Gastrocnemius medialis (tissue), 4 donors: ENCODE results near the gene ACAD10. TPM values are rescaled to one million over a fixed set of nuclear protein-coding genes. Genes with fewer than 3 reads are reported as not detected.

ENCODE experiments used
- ATAC-seq, 2 donors: fragments of 150-250 bp; one replicate each; pipeline ENCODE4 v1.9.1; 2016
- DNase-seq, 2 donors: peaks; one replicate each; pipeline ENCODE4 v3.0.0-alpha.2; 2019
- H3K27ac ChIP-seq, 4 donors: fragments of 200-600 bp; sonication (generic); 1 replicate in 1 of 4; 2 replicates in 3 of 4; pipeline ENCODE4 v1.5.1; 2016 to 2018; ENCODE audit warnings: mild to moderate bottlenecking in 2 of 4, moderate library complexity in 1 of 4
- H3K27me3 ChIP-seq, 3 donors: fragments of 200-600 bp; sonication (generic) in 2 of 3; 1 replicate in 1 of 3; 2 replicates in 2 of 3; pipeline versions ENCODE4 v1.5.1 to v1.6.0; 2016 to 2019; ENCODE audit warnings: mild to moderate bottlenecking in 1 of 3, moderate library complexity in 1 of 3
- H3K36me3 ChIP-seq, 2 donors: fragments of 200-600 bp; sonication (generic) in 1 of 2; one replicate each; pipeline ENCODE4 v1.5.1; 2017 to 2018
- H3K4me1 ChIP-seq, 2 donors: fragments of 200-600 bp; sonication (generic) in 1 of 2; one replicate each; pipeline ENCODE4 v1.5.1; 2016 to 2017; ENCODE audit warnings: mild to moderate bottlenecking in 2 of 2
- H3K4me3 ChIP-seq, 4 donors: fragments of 200-600 bp; sonication (generic) in 3 of 4; 1 replicate in 1 of 4; 2 replicates in 3 of 4; pipeline ENCODE4 v1.5.1; 2016 to 2019; ENCODE audit warnings: mild to moderate bottlenecking in 2 of 4
- H3K9me3 ChIP-seq, 3 donors: fragments of 200-600 bp; sonication (generic) in 2 of 3; 1 replicate in 1 of 3; 2 replicates in 2 of 3; pipeline ENCODE4 v1.5.1; 2016 to 2019
- CTCF ChIP-seq, 5 experiments: fragments of 450-650 bp in 3 of 5; fragments of 200-600 bp in 2 of 5; sonication (generic) in 2 of 5; IDR thresholded peaks in 4 of 5; conservative IDR thresholded peaks in 1 of 5; 1 replicate in 4 of 5; 2 replicates in 1 of 5; pipeline ENCODE4 v1.5.1; 2016 to 2019; ENCODE audit warnings: antibody characterized with exemption in 5 of 5, mild to moderate bottlenecking in 3 of 5, moderate library complexity in 3 of 5
- POLR2A ChIP-seq, 2 donors: fragments of 450-650 bp; IDR thresholded peaks; one replicate each; pipeline ENCODE4 v1.6.1; 2017; ENCODE audit warnings: antibody characterized with exemption in 2 of 2, mild to moderate bottlenecking in 2 of 2, moderate library complexity in 2 of 2
- in situ Hi-C, 4 donors: fragments of 200-750 bp; cut with MboI; loops; one replicate each; pipeline versions ENCODE4 v1.15.0 to v1.8.0; 2017; ENCODE audit warnings: low sequenced_read_pairs in 4 of 4
- intact Hi-C: fragments of 100-400 bp; cut with DNase I; formaldehyde crosslinking; loops from one replicate; pipeline ENCODE4 v1.15.1; 2023; ENCODE audit warnings: low total_unique reads
- total RNA-seq, 4 donors: library from RNA; depleted of rRNA; stranded (reverse); fragments of >200 nt; gene quantifications; one replicate each; pipeline versions ENCODE4 v1.1.0 to v1.2.3, GENCODE V29; 2016

ACAD10 gene
- total RNA-seq, 4 donors from 2014 or later, result 8.3 to 12.6 (median 11.7) TPM

GRCh38 chr12:111692575-111693210 lies 6.8 kb downstream of the ACAD10 start:
- Histone ChIP-seq H3K27ac (no peak overlapping the region), H3K36me3 (peaks cover 0 to 45% of the 10 kb centered on the region in 2 donors), H3K9me3 (no peaks in the 10 kb centered on the region), H3K4me1 (peaks cover 0 to under 1% of the 10 kb centered on the region in 2 donors), H3K27me3 (no peaks in the 10 kb centered on the region), H3K4me3 (no peak overlapping the region)
- DNase-seq, result no peak
- in situ Hi-C loops (loop anchor here in 1 of 4 donors (25.0 kb wide), 1 partner anchor 305 kb away; no protein-coding TSS in a partner anchor), intact Hi-C loops (no loop called here)
- ATAC-seq, result no peak
- TF ChIP-seq POLR2A (IDR thresholded peaks at IDR 0.05) (no peak), CTCF (IDR thresholded peaks at IDR 0.05 in 4 of 5, conservative IDR thresholded peaks at IDR 0.05 in 1 of 5) (no peak)

DNA sequence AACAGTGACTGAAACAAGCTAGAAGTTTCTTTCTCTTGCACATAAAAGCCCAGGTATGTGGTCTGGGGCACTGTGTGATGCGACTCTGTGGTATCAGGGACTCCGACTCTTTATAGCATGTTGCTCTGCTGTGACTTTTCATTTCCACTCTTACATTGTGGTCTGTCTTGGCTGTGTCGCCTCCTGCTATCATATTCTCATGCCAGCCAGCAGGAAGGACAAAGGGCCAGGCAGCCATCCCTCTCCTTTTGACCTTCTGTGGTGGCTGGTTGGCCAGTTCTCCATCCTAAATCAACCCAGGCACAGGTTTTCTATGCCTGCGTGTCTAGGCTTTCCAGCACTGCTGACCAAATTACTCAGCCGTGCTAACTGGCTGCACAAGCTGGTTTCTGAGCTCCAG lies 8.0 kb downstream of the ACAD10 start:
- no peak overlapping the region for H3K27ac ChIP-seq
- DNase-seq, result no peak
- H3K36me3 ChIP-seq, result peaks cover 0 to 49% of the 10 kb centered on the region in 2 donors

DNA sequence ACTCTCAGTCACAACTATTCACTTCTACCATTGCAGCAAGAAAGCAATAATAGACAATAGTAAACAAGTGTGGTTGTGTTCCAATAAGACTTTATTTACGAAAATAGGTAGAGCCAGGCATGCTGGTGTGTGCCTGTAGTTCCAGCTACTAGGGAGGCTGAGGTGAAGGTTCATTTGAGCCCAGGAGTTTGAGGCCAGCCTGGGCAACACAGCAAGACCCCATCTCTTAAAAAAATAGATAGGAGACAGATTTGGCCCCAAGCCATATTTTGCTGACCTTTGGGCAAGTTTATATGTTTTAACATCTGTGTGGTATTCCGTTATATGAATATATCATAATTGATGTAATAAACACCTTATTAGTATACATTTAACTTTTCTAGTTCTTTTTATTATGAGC lies 14.1 kb downstream of the ACAD10 start:
- no peak for ATAC-seq
- in situ Hi-C loops, result loop anchor here in 1 of 4 donors (25.0 kb wide), 1 partner anchor 313 kb away; no protein-coding TSS in a partner anchor

More for the DNA sequence above, 8.0 kb downstream of the ACAD10 start:
- ATAC-seq, result no peak
- H3K4me3 ChIP-seq, result no peak overlapping the region
- intact Hi-C loops, result no loop called here
- in situ Hi-C loops, result loop anchor here in 1 of 4 donors (25.0 kb wide), 1 partner anchor 307 kb away; no protein-coding TSS in a partner anchor
- H3K4me1 ChIP-seq, result no peaks in the 10 kb centered on the region
- TF ChIP-seq CTCF (IDR thresholded peaks at IDR 0.05 in 4 of 5, conservative IDR thresholded peaks at IDR 0.05 in 1 of 5) (no peak), POLR2A (IDR thresholded peaks at IDR 0.05) (no peak)
- H3K9me3 ChIP-seq, result no peaks in the 10 kb centered on the region
- no peaks in the 10 kb centered on the region for H3K27me3 ChIP-seq

GRCh38 chr12:111705672-111706071 lies 19.8 kb downstream of the ACAD10 start:
- DNase-seq (no peak), ATAC-seq (no peak)
- H3K27ac ChIP-seq, result no peak overlapping the region
- in situ Hi-C loops, result no loop called here
- no peaks in the 10 kb centered on the region for H3K4me1 ChIP-seq
- H3K4me3 ChIP-seq, result no peak overlapping the region
- intact Hi-C loops, result no loop called here
- H3K36me3 ChIP-seq, result peaks cover 0 to 51% of the 10 kb centered on the region in 2 donors
- H3K9me3 ChIP-seq, result no peaks in the 10 kb centered on the region
- no peaks in the 10 kb centered on the region for H3K27me3 ChIP-seq
- TF ChIP-seq CTCF (IDR thresholded peaks at IDR 0.05 in 4 of 5, conservative IDR thresholded peaks at IDR 0.05 in 1 of 5), result no peak
- no peak for TF ChIP-seq POLR2A (IDR thresholded peaks at IDR 0.05)

More for the DNA sequence above, 14.1 kb downstream of the ACAD10 start:
- no peak overlapping the region for H3K27ac ChIP-seq
- no peaks in the 10 kb centered on the region for H3K4me1 ChIP-seq
- TF ChIP-seq CTCF (IDR thresholded peaks at IDR 0.05 in 4 of 5, conservative IDR thresholded peaks at IDR 0.05 in 1 of 5) (no peak), POLR2A (IDR thresholded peaks at IDR 0.05) (no peak)
- intact Hi-C loops, result no loop called here
- H3K27me3 ChIP-seq, result no peaks in the 10 kb centered on the region
- peaks cover 0 to 61% of the 10 kb centered on the region in 2 donors for H3K36me3 ChIP-seq
- no peaks in the 10 kb centered on the region for H3K9me3 ChIP-seq
- H3K4me3 ChIP-seq, result no peak overlapping the region
- no peak for DNase-seq
